Panc1 (cell line): ENCODE measurements around the gene CKAP4. TPM values are rescaled to one million over a fixed set of nuclear protein-coding genes. Genes with fewer than 3 reads are reported as not detected.

ENCODE experiments used
- ATAC-seq: fragments of 200-7000 bp; cut with Tn5 transposase; 2 replicates; pipeline ENCODE4 v1.9.1; 2020; ENCODE audit warnings: mild to moderate bottlenecking, moderate library complexity
- BruUV-seq: library from RNA; stranded (reverse); fragments of 400-500 nt; replicated peaks from 2 replicates; lab custom pipeline; 2021; lab: Mats Ljungman, UMichigan
- CTCF ChIA-PET: fragments of 300-600 bp; sonication (Branson Sonifier 250); formaldehyde crosslinking; loops from one replicate; lab custom pipeline; 2022; ENCODE audit warnings: antibody characterized with exemption; lab: Charles Lee
- POLR2A ChIA-PET: fragments of 300-600 bp; sonication (Branson Sonifier 250); formaldehyde crosslinking; loops from one replicate; lab custom pipeline; 2022; ENCODE audit warnings: antibody characterized with exemption; lab: Charles Lee
- DNase-seq: peaks from one replicate; pipeline ENCODE4 v3.0.0-alpha.2; 2010; ENCODE audit warnings: low read depth, low spot score
- H3K27ac ChIP-seq: 2 replicates; pipeline ENCODE4 v1.5.1; 2011; ENCODE audit warnings: mild to moderate bottlenecking, low read length, inconsistent platforms
- H3K27me3 ChIP-seq: fragments of 200-500 bp; sonication (Bioruptor generic); 2 replicates; pipeline ENCODE4 v1.6.0; 2014; ENCODE audit warnings: low read length, inconsistent platforms; ENCODE audit not compliant: control insufficient read depth, insufficient read depth
- H3K36me3 ChIP-seq: fragments of 200-500 bp; sonication (Bioruptor generic); 2 replicates; pipeline ENCODE4 v1.5.1; 2014; ENCODE audit warnings: inconsistent platforms, mild to moderate bottlenecking, low read length, moderate library complexity; ENCODE audit not compliant: control insufficient read depth, insufficient read depth
- H3K4me1 ChIP-seq: 2 replicates; pipeline ENCODE4 v1.5.1; 2011; ENCODE audit warnings: inconsistent platforms, mild to moderate bottlenecking, low read length, moderate library complexity; ENCODE audit not compliant: control insufficient read depth, insufficient read depth
- H3K4me3 ChIP-seq, 2 experiments: 2 replicates each; pipeline ENCODE4 v1.5.1; 2011 to 2012; ENCODE audit warnings: low read depth in 2 of 2, low read length in 2 of 2, mild to moderate bottlenecking in 2 of 2, inconsistent platforms in 1 of 2, moderate library complexity in 1 of 2
- H3K9me3 ChIP-seq: fragments of 200-500 bp; sonication (Bioruptor generic); 2 replicates; pipeline ENCODE4 v1.5.1; 2014; ENCODE audit warnings: low read depth, mild to moderate bottlenecking, inconsistent platforms, low read length, moderate library complexity; ENCODE audit not compliant: control insufficient read depth, insufficient read depth
- POLR2AphosphoS5 ChIP-seq: IDR thresholded peaks from 2 replicates; pipeline ENCODE4 v1.6.1; 2012; ENCODE audit warnings: mild to moderate bottlenecking, low read depth, low read length, moderate library complexity
- SIN3A ChIP-seq: IDR thresholded peaks from 2 replicates; pipeline ENCODE4 v1.6.1; 2012; ENCODE audit warnings: low read depth, mild to moderate bottlenecking, low read length, moderate library complexity, borderline replicate concordance; ENCODE audit not compliant: insufficient read depth
- TCF7L2 ChIP-seq: IDR thresholded peaks from 2 replicates; pipeline ENCODE4 v1.6.1; 2011; ENCODE audit warnings: mild to moderate bottlenecking, low read depth, low read length, inconsistent platforms
- in situ Hi-C: cut with HindIII; loops from 2 replicates; pipeline ENCODE4 v1.10.0; 2016; ENCODE audit warnings: low sequenced_read_pairs, low pct_unique_long_range_greater_than_20kb
- intact Hi-C: fragments of 100-400 bp; cut with micrococcal nuclease; formaldehyde crosslinking; loops from one replicate; pipeline ENCODE4 v1.10.0; 2022; ENCODE audit not compliant: unreplicated experiment
- total RNA-seq: library from RNA; stranded (reverse); gene quantifications from one replicate; pipeline ENCODE4 v1.2.1, GENCODE V29; 2021; ENCODE audit not compliant: unreplicated experiment
- TF ChIP-seq, protein P1 (sequence below): fragments of 450-650 bp; IDR thresholded peaks from 2 replicates; pipeline ENCODE4 v1.5.1; 2017; ENCODE audit warnings: mild to moderate bottlenecking
- TF ChIP-seq, protein P2 (sequence below), 2 experiments: IDR thresholded peaks; 2 replicates each; pipeline ENCODE4 v1.6.1; 2011 to 2012; ENCODE audit warnings: low read depth in 2 of 2, control low read depth in 1 of 2, low read length in 1 of 2, mild to moderate bottlenecking in 1 of 2, moderate library complexity in 1 of 2; ENCODE audit not compliant: insufficient read depth in 1 of 2

The CKAP4 gene
- total RNA-seq, 1 experiment from 2014 or later = 95.9 TPM

DNA sequence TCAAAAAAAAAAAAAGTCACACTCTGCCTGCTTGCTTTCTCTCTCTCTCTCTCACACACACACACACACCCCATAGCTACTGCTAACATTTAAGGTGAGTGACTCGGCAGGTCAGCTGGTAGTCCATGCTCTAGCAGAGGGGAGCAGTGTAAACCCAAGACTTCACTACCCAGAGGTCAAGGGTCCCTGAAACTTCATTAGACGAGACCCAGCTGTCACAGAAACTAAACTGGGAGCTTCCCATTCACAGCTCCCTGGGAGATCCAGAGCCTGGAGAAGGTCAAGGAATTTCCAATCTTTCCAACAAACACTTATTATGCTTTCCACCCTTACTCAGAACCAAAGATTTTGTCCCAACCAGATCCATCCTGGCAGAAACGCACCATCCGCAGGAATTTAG is 33.2 kb downstream of the CKAP4 start:
- Histone ChIP-seq H3K9me3 (peaks cover 12% of the 10 kb centered on the region), H3K27ac (no peak overlapping the region), H3K27me3 (peaks cover 2% of the 10 kb centered on the region; the same call in 1 of the 2 replicates), H3K4me1 (no peaks in the 10 kb centered on the region), H3K36me3 (no peaks in the 10 kb centered on the region), H3K4me3 (no peak overlapping the region)
- CTCF ChIA-PET = interaction anchor here (1.0 kb wide), 1 partner anchor 15 kb away, joined by 4 read pairs; no protein-coding TSS in a partner anchor
- in situ Hi-C loops (no loop called here), intact Hi-C loops (no loop called here)
- no TSS peak for BruUV-seq
- POLR2A ChIA-PET = no interaction called here
- no peak for TF ChIP-seq POLR2AphosphoS5
- TF ChIP-seq, protein P1, sequence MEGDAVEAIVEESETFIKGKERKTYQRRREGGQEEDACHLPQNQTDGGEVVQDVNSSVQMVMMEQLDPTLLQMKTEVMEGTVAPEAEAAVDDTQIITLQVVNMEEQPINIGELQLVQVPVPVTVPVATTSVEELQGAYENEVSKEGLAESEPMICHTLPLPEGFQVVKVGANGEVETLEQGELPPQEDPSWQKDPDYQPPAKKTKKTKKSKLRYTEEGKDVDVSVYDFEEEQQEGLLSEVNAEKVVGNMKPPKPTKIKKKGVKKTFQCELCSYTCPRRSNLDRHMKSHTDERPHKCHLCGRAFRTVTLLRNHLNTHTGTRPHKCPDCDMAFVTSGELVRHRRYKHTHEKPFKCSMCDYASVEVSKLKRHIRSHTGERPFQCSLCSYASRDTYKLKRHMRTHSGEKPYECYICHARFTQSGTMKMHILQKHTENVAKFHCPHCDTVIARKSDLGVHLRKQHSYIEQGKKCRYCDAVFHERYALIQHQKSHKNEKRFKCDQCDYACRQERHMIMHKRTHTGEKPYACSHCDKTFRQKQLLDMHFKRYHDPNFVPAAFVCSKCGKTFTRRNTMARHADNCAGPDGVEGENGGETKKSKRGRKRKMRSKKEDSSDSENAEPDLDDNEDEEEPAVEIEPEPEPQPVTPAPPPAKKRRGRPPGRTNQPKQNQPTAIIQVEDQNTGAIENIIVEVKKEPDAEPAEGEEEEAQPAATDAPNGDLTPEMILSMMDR = no peak
- TF ChIP-seq, protein P2, sequence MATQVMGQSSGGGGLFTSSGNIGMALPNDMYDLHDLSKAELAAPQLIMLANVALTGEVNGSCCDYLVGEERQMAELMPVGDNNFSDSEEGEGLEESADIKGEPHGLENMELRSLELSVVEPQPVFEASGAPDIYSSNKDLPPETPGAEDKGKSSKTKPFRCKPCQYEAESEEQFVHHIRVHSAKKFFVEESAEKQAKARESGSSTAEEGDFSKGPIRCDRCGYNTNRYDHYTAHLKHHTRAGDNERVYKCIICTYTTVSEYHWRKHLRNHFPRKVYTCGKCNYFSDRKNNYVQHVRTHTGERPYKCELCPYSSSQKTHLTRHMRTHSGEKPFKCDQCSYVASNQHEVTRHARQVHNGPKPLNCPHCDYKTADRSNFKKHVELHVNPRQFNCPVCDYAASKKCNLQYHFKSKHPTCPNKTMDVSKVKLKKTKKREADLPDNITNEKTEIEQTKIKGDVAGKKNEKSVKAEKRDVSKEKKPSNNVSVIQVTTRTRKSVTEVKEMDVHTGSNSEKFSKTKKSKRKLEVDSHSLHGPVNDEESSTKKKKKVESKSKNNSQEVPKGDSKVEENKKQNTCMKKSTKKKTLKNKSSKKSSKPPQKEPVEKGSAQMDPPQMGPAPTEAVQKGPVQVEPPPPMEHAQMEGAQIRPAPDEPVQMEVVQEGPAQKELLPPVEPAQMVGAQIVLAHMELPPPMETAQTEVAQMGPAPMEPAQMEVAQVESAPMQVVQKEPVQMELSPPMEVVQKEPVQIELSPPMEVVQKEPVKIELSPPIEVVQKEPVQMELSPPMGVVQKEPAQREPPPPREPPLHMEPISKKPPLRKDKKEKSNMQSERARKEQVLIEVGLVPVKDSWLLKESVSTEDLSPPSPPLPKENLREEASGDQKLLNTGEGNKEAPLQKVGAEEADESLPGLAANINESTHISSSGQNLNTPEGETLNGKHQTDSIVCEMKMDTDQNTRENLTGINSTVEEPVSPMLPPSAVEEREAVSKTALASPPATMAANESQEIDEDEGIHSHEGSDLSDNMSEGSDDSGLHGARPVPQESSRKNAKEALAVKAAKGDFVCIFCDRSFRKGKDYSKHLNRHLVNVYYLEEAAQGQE (IDR thresholded peaks at IDR 0.05; ENCODE audit: insufficient read depth in 1 of 2, low read depth in 2 of 2, low read length in 1 of 2) = no peak
- no peak for TF ChIP-seq TCF7L2
- TF ChIP-seq SIN3A = no peak
- ATAC-seq (no peak), DNase-seq (no peak)

DNA sequence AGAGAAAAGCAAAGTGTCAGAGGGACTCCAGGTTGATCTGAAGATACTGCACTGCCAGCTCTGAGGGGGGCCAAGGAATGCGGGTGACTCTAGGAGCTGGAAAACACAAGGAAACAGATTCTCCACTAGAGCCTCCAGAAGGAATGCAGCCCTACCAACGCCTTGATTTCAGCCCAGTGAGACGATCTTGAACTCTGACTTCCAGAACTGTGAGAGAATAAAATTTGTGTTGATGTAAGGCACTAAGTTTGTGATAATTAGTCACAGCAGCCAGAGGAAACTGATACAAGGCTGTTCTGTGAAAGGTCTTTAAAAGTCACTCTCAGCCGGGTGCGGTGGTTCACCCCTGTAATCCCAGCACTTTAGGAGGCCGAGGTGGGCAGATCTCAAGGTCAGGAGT is 34.2 kb downstream of the CKAP4 start:
- H3K36me3 ChIP-seq = no peaks in the 10 kb centered on the region
- no peak; the same call in 1 of the 2 replicates for ATAC-seq
- H3K9me3 ChIP-seq = peaks cover 12% of the 10 kb centered on the region
- in situ Hi-C loops (no loop called here), intact Hi-C loops (no loop called here)
- peaks cover 2% of the 10 kb centered on the region; the same call in 1 of the 2 replicates for H3K27me3 ChIP-seq
- no peaks in the 10 kb centered on the region for H3K4me1 ChIP-seq
- H3K27ac ChIP-seq = no peak overlapping the region
- POLR2A ChIA-PET = no interaction called here
- no peak for TF ChIP-seq TCF7L2
- TF ChIP-seq, protein P1 = no peak
- TF ChIP-seq SIN3A = no peak
- TF ChIP-seq, protein P2 (IDR thresholded peaks at IDR 0.05; ENCODE audit: insufficient read depth in 1 of 2, low read depth in 2 of 2, low read length in 1 of 2) = no peak
- no peak for TF ChIP-seq POLR2AphosphoS5
- CTCF ChIA-PET = interaction anchor here (1.0 to 1.7 kb wide), 2 partner anchors 16 to 65 kb away, joined by 4 read pairs; no protein-coding TSS in a partner anchor
- no peak overlapping the region for H3K4me3 ChIP-seq
- BruUV-seq = no TSS peak
- no peak for DNase-seq
